Measurements from ENCODE around the gene ADCYAP1R1. TPM values are rescaled to one million over a fixed set of nuclear protein-coding genes. Genes with fewer than 3 reads are reported as not detected.

ADCYAP1R1 gene
- not detected for polyA plus RNA-seq (2012; ENCODE audit: low read depth, missing spikeins)

DNA sequence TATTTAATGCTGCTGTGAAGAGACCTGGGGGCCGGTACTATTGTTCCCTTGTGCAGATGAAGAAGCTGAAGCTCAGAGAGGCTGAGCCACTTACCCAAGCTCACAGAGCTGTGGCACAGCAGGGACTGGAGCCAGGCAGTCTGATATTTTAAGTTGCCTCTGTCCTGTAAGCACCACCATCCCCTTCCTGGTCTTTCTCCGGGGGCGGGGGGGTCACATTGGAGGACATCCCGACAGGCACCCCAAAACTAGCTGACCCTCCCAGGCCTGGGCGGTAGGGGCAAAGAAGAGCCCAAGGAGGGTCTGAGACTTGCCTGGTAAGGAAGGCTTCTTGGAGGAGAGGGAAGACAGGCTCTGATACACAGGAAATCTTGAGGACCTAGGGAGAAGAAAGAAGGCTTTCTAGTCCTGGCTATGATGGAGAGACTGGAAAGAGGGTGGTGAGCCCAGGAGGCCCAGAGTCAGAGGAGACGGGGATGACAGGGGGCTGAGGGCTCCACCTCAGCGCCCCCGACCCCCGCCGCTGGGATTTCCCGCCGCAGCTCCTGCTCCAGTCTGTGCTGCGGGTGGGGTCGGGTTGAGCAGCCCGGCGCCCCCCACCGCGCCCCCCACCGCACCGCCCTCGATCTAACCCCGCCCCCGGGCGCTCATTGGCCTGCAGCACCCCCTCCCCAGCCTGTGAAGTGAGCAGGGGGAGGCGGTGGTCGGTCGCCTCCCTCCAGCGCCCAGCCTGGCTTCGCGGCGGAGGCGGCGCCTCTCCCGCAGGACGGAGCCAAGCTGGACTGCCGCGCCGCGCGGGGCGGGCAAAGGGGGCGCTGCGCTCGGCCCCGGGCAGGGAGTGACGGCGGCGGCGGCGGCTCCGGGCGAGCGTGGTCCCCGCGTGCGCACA is at the start of gene ADCYAP1R1:
TSS of gene ADCYAP1R1 (plus strand) at position 711 of the 889 bp plus-strand sequence. CDS start 10,957 bp downstream, outside the sequence.
- TF ChIP-seq TAF1 (IDR thresholded peaks at IDR 0.05; ENCODE audit: low read depth, low read length), result no peak
- TF ChIP-seq POLR2AphosphoS5 (IDR thresholded peaks at IDR 0.05; ENCODE audit: low read depth, low read length), result no peak
- FAIRE-seq, result no peak
- peak; percentile 29 for DNase-seq (ENCODE audit: insufficient read length, low spot score)

- no peak for DNase-seq (ENCODE audit: insufficient read length, low spot score)
- no peak for FAIRE-seq
- TF ChIP-seq POU2F2 (IDR thresholded peaks at IDR 0.05; ENCODE audit: low read depth, low read length), result no peak
- no peak for TF ChIP-seq SPI1 (IDR thresholded peaks at IDR 0.05; ENCODE audit: low read depth, low read length)
- no peak for TF ChIP-seq POLR2AphosphoS5 (IDR thresholded peaks at IDR 0.05; ENCODE audit: low read depth, low read length)
- TF ChIP-seq PAX5 (IDR thresholded peaks at IDR 0.05; ENCODE audit: insufficient read depth, low read length, severe bottlenecking), result no peak
- no peak for TF ChIP-seq POLR2A (IDR thresholded peaks at IDR 0.05; ENCODE audit: low read depth, low read length)
- TF ChIP-seq TAF1 (IDR thresholded peaks at IDR 0.05; ENCODE audit: low read depth, low read length), result no peak
Observed at GRCh38 chr7:31003097-31003496, 49.0 kb upstream of the ADCYAP1R1 start.

DNA sequence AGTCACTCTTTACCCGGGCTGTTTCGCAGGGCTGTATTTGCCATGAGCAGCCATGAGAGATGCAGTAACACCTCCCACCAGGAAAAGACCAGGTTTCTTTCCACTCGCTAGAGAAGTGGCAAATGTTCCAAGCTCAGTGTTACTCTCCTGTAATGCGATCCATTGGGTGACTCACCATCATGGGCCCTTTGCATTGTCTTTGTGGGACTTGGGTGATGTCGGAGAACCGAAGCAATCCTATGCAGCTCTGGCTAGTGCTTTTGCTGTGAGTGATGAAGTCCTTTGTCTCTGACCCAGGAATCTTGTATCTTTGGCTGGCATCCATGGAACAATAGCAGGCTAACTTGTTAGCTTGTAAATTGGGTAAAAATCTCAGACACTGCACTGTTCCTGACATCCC is 48.4 kb upstream of the ADCYAP1R1 start:
- no peak for FAIRE-seq
- no peak for TF ChIP-seq SPI1 (IDR thresholded peaks at IDR 0.05; ENCODE audit: low read depth, low read length)
- TF ChIP-seq TAF1 (IDR thresholded peaks at IDR 0.05; ENCODE audit: low read depth, low read length), result no peak
- TF ChIP-seq POLR2AphosphoS5 (IDR thresholded peaks at IDR 0.05; ENCODE audit: low read depth, low read length), result no peak
- TF ChIP-seq POU2F2 (IDR thresholded peaks at IDR 0.05; ENCODE audit: low read depth, low read length), result no peak
- TF ChIP-seq POLR2A (IDR thresholded peaks at IDR 0.05; ENCODE audit: low read depth, low read length), result no peak
- no peak for TF ChIP-seq PAX5 (IDR thresholded peaks at IDR 0.05; ENCODE audit: insufficient read depth, low read length, severe bottlenecking)
- no peak for DNase-seq (ENCODE audit: insufficient read length, low spot score)

- no peak for TF ChIP-seq POLR2A (IDR thresholded peaks at IDR 0.05; ENCODE audit: low read depth, low read length)
- no peak for TF ChIP-seq PAX5 (IDR thresholded peaks at IDR 0.05; ENCODE audit: insufficient read depth, low read length, severe bottlenecking)
- no peak for TF ChIP-seq TAF1 (IDR thresholded peaks at IDR 0.05; ENCODE audit: low read depth, low read length)
- TF ChIP-seq POLR2AphosphoS5 (IDR thresholded peaks at IDR 0.05; ENCODE audit: low read depth, low read length), result no peak
- no peak for TF ChIP-seq SPI1 (IDR thresholded peaks at IDR 0.05; ENCODE audit: low read depth, low read length)
- no peak for TF ChIP-seq POU2F2 (IDR thresholded peaks at IDR 0.05; ENCODE audit: low read depth, low read length)
- DNase-seq (ENCODE audit: insufficient read length, low spot score) (no peak), FAIRE-seq (no peak)
Observed at GRCh38 chr7:31004393-31004792, 47.7 kb upstream of the ADCYAP1R1 start.

GRCh38 chr7:31006857-31007256 is 45.3 kb upstream of the ADCYAP1R1 start:
- FAIRE-seq (no peak), DNase-seq (ENCODE audit: insufficient read length, low spot score) (no peak)
- TF ChIP-seq POU2F2 (IDR thresholded peaks at IDR 0.05; ENCODE audit: low read depth, low read length), result no peak
- no peak for TF ChIP-seq POLR2A (IDR thresholded peaks at IDR 0.05; ENCODE audit: low read depth, low read length)
- TF ChIP-seq PAX5 (IDR thresholded peaks at IDR 0.05; ENCODE audit: insufficient read depth, low read length, severe bottlenecking), result no peak
- TF ChIP-seq POLR2AphosphoS5 (IDR thresholded peaks at IDR 0.05; ENCODE audit: low read depth, low read length), result no peak
- TF ChIP-seq TAF1 (IDR thresholded peaks at IDR 0.05; ENCODE audit: low read depth, low read length), result no peak
- no peak for TF ChIP-seq SPI1 (IDR thresholded peaks at IDR 0.05; ENCODE audit: low read depth, low read length)

DNA sequence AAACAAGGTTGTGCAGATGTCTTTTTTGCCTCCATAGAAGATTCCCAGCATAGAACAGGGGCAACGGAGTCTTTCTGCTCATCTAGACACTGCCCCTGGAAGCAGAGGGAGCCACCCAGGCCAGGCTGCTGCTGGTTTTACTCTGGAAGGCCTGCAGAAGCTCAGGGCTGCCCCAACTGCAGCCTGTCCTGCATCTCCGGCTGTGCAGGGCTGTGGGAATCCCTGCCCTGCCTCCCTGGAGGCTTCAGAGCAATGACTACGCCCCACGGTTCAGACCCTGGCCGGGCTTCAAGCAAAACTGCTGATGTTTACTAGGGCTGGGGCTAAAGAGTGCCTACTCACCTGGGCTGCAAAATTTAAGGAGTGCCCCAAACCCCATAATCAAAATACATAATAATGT is 44.5 kb upstream of the ADCYAP1R1 start:
- no peak for FAIRE-seq
- DNase-seq (ENCODE audit: insufficient read length, low spot score), result no peak
- TF ChIP-seq TAF1 (IDR thresholded peaks at IDR 0.05; ENCODE audit: low read depth, low read length), result no peak
- no peak for TF ChIP-seq POLR2AphosphoS5 (IDR thresholded peaks at IDR 0.05; ENCODE audit: low read depth, low read length)
- no peak for TF ChIP-seq POLR2A (IDR thresholded peaks at IDR 0.05; ENCODE audit: low read depth, low read length)
- TF ChIP-seq PAX5 (IDR thresholded peaks at IDR 0.05; ENCODE audit: insufficient read depth, low read length, severe bottlenecking), result no peak
- TF ChIP-seq SPI1 (IDR thresholded peaks at IDR 0.05; ENCODE audit: low read depth, low read length), result no peak
- TF ChIP-seq POU2F2 (IDR thresholded peaks at IDR 0.05; ENCODE audit: low read depth, low read length), result no peak

GRCh38 chr7:31014826-31015225 is 37.3 kb upstream of the ADCYAP1R1 start:
- DNase-seq (ENCODE audit: insufficient read length, low spot score) (no peak), FAIRE-seq (no peak)
- no peak for TF ChIP-seq PAX5 (IDR thresholded peaks at IDR 0.05; ENCODE audit: insufficient read depth, low read length, severe bottlenecking)
- TF ChIP-seq SPI1 (IDR thresholded peaks at IDR 0.05; ENCODE audit: low read depth, low read length), result no peak
- no peak for TF ChIP-seq POU2F2 (IDR thresholded peaks at IDR 0.05; ENCODE audit: low read depth, low read length)
- no peak for TF ChIP-seq POLR2AphosphoS5 (IDR thresholded peaks at IDR 0.05; ENCODE audit: low read depth, low read length)
- TF ChIP-seq TAF1 (IDR thresholded peaks at IDR 0.05; ENCODE audit: low read depth, low read length), result no peak
- no peak for TF ChIP-seq POLR2A (IDR thresholded peaks at IDR 0.05; ENCODE audit: low read depth, low read length)

DNA sequence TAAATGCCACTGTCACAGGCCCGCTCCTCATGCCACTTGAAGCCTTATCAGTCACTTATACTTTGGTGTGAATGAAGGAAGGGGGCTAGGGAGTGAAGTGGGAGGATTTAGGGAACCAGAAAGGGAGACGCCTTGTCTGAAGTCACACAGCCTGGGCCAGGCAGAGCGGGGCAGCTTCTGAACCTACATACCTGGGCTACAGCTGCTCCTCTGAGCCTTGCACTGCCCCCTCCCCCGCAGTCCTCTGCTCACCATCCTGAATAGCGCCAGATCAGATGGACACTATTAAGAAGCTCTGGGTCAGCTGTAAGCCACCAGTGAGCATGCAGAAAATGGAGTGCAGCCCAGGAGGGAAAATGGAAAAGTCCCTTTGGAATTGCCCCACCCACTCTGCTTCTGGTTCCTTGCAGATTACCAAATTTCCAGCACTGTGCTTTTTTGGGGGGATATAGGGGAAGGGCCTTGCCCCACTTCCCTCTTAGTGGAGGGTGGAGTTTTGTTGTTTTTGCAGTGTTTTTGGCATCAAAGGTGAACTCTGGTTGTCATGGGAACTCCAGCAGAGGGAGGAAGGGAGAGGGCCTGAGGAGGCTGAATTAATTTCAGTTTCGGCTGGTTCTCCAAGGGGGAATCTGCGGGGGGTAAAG is 35.0 kb upstream of the ADCYAP1R1 start:
- TF ChIP-seq POU2F2 (IDR thresholded peaks at IDR 0.05; ENCODE audit: low read depth, low read length), result no peak
- no peak for TF ChIP-seq SPI1 (IDR thresholded peaks at IDR 0.05; ENCODE audit: low read depth, low read length)
- no peak for TF ChIP-seq POLR2AphosphoS5 (IDR thresholded peaks at IDR 0.05; ENCODE audit: low read depth, low read length)
- no peak for TF ChIP-seq POLR2A (IDR thresholded peaks at IDR 0.05; ENCODE audit: low read depth, low read length)
- TF ChIP-seq PAX5 (IDR thresholded peaks at IDR 0.05; ENCODE audit: insufficient read depth, low read length, severe bottlenecking), result no peak
- TF ChIP-seq TAF1 (IDR thresholded peaks at IDR 0.05; ENCODE audit: low read depth, low read length), result no peak
- FAIRE-seq, result no peak
- DNase-seq (ENCODE audit: insufficient read length, low spot score), result no peak

DNA sequence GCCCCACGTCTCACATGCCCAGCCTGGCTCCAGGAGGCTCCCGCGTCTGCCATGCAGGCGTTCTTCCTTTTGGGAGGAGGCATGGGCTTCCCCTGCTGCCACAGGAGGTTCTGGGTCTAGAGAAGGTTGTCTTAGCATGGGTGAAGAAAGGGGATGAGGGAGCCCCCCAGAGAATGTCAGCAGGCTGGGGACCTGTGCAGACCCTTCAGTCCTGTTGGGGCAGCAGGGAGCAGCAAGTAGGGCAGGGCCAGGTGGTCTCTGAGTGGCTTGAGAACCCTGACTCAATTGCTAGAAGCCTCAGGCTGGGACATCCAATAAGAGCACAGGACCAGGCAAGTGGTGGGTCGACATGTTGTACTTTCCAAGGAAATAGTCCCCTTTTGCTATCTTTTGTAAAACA is 34.4 kb upstream of the ADCYAP1R1 start:
- no peak for DNase-seq (ENCODE audit: insufficient read length, low spot score)
- no peak for FAIRE-seq
- TF ChIP-seq POLR2A (IDR thresholded peaks at IDR 0.05; ENCODE audit: low read depth, low read length) (no peak), PAX5 (IDR thresholded peaks at IDR 0.05; ENCODE audit: insufficient read depth, low read length, severe bottlenecking) (no peak), POLR2AphosphoS5 (IDR thresholded peaks at IDR 0.05; ENCODE audit: low read depth, low read length) (no peak), POU2F2 (IDR thresholded peaks at IDR 0.05; ENCODE audit: low read depth, low read length) (no peak), TAF1 (IDR thresholded peaks at IDR 0.05; ENCODE audit: low read depth, low read length) (no peak), SPI1 (IDR thresholded peaks at IDR 0.05; ENCODE audit: low read depth, low read length) (no peak)
